ENCODE data around the gene ANXA11.
A peak's percentile ranks its signal among the peaks of the same experiment; 100 is the strongest.
"Not testable (repeated sequence)": the region's sequence is repeated elsewhere in the genome, so short reads cannot be mapped to it uniquely, and the experiment has no call there.

ANXA11 gene

GRCh38 chr10:80145406-80146308 lies 59.7 kb downstream of the ANXA11 start:
- DNase-seq (ENCODE audit: low read depth), result not testable (repeated sequence)

DNA sequence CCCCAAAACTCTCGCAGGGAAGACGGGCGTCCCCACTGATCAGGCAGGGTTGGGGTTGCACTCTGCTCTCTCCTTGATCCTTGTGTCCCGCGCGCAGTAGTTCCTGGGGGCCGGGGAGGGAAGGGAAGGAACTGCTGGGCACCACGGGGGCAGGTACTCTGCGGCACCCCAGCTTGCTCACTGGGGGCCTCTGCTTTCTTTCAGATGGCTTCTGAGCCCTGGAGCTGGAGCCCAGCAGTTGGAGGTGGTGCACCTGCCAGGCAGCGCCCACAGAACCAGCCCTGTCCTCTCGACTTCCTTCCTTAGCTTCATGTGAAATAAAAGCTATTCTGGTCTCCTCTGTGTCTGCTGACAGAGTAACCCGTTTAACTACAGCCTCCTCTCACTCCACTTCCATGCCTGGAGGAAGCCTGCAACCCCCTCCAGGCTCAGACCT lies 60.6 kb downstream of the ANXA11 start:
- no peak for DNase-seq (ENCODE audit: low read depth)

DNA sequence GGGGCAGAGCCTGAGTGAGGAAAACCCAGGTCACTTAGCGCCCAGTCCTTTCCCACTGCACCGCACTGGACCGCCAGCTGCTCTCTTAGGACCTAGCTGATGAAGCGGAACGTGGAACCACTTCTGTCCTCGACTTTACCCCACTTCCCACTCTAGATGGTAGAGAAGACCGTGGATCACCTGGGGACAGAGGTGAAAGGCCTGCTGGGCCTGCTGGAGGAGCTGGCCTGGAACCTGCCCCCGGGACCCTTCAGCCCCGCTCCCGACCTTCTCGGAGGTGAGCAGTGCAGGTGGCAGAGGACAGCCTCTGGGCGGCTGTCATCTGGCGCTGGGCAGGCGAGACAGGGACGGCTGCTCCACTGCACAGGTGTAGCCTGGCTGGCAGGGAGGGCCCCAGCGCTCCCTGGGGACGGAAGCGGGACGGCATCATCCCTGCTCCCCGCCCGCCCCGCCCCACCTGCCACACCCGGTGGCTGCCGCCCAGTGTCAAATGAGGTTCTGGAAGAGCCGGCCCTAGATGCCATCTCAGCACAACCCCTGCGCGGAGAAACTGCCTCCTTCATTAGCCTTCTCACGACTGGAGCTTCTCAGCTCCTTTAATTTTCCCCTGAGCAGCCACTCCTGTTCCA lies 61.2 kb downstream of the ANXA11 start:
- DNase-seq (ENCODE audit: low read depth), result peak; percentile 3

- DNase-seq (ENCODE audit: low read depth), result no peak
Measured at GRCh38 chr10:80141696-80142460, 63.5 kb downstream of the ANXA11 start.

DNA sequence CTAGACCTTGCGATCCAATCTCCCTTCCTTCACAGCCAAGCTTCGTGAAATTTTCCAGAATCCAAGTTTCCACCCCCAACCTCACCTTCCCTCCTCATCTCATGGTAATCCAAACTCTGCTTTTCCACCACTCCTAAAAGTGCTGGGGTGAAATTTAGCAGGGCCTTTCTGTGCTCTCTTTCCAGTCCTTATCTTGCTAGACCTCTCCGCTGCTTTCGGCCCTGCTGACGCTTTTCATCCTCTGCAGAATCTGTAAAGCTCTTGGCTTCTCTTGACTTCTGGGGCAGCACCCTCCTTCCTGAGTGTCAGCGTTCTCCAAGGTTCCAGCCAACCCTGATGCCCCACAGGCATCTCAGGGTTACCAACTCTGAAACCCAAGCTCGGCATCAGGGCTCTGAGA lies 65.1 kb downstream of the ANXA11 start:
- DNase-seq (ENCODE audit: low read depth), result no peak

DNA sequence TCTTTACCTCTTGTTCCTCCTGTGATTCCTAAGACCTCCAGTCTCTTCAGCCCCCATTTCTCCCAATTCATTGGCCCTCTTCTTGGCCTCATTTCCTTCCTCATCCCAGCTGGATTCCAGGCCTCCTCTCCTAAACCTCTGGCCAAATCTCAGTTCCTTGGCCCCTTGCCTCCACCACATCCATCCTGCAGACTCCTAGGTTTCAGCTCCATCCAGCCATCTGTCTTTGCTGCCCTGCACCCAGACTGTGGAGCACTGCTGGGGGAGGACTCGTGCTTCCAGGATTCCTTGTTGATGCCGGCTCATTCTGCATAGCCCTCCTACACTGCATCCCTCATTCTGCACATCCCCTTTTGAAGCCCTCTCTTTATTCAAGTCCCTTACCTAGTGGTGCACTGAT lies 66.1 kb downstream of the ANXA11 start:
- DNase-seq (ENCODE audit: low read depth), result no peak

DNA sequence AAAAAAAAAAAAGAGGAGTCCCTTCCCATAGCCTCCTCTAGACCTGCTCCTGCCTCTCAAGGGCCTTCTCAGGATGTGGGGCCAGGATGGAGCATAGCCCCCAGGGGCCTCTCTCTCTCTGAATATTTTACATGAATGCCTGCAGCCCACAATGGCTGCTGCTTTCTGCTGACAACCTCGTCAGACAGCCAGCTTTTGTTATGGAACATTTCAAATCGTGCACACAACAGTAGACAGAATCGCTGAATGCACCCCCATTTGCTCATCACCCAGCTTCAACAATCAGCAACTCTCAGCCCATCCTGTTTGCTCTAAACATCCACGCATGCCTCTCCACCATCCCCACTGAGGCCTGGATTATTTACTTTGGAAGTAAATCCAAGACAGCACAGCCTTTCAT lies 67.4 kb downstream of the ANXA11 start:
- DNase-seq (ENCODE audit: low read depth), result no peak

GRCh38 chr10:80137031-80137862 lies 68.1 kb downstream of the ANXA11 start:
- DNase-seq (ENCODE audit: low read depth), result no peak

DNA sequence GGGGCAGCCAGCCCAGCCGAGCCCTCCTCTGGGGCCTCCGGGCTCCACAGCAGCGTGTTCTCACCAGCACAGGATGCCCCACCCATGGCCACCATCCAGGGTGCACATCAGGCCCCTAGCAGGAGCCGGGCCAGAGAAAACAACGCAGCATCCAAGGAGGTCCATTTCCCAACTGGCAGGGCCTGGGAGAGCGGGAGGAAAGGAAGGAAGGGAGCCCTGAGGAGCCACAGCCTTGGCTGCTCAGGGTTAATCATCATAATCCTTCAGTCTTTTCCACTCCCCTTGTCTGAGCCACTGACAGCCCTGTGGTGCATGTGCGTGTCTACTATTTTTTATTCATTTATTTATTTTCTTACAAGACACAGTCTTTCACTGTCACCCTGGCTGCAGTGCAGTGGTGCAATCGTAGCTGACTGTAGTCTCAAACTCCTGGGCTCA lies 69.2 kb downstream of the ANXA11 start:
- no peak for DNase-seq (ENCODE audit: low read depth)

DNA sequence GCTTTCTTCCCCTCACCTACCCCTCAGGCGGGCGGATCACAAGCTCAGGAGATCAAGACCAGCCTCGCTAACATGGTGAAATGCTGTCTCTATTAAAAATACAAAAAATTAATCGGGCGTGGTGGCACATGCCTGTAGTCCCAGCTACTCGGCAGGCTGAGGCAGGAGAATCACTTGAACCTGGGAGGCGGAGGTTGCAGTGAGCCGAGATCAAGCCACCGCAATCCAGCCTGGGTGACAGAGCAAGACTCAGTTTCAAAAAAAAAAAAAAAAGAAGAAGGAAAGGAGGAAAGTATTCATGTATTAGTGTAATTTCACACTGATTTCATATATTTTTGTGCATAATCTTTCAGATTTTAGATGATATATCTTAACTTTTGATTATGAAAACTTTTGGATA lies 71.7 kb downstream of the ANXA11 start:
- not testable (repeated sequence) for DNase-seq (ENCODE audit: low read depth)

GRCh38 chr10:80133206-80133605 lies 72.1 kb downstream of the ANXA11 start:
- DNase-seq (ENCODE audit: low read depth), result no peak

DNA sequence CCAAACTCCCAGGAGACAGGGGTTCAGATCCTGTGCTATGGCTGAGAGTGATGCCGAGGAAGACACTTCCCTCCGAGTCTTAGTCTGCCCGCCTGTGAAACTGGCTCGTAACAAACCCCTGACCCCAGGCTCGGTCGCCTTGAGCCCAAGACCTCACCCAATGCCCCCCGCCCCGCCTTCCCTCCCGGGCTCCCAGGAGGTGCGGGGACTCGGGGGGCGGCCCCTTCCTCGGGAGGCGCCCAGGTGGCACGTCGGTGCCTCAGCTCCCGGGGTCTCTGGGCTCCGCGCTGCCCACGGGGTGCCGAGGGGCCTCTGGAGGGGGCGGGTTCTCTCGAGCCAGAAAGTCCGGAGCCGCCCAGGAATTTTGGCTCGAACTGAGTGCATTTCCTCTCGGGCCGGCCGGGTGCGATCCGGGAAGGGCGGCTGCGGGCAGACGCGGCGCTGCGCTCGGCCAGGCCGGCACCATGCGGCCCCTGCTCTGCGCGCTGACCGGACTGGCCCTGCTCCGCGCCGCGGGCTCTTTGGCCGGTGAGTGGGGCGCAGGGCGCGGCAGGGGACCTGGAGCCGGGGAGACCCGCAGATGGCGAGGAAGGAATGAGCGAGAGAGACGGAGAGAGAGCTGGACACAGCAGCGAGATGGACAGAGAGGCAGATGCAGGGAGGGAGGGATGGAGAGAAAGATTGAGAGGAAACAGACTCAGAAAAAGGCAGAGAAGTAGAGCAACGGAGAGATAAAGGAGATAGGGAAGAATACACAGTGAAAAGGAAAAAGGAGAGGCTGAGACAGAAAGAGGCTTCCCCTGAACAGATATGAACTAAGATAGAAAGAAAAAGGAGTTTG lies 72.8 kb downstream of the ANXA11 start, which contains the start of gene PLAC9:
Gene PLAC9, plus strand, starts transcription at position 432 of the 841 bp plus-strand sequence. Its CDS starts 33 bp downstream, at position 465.
- no peak for DNase-seq (ENCODE audit: low read depth)

- DNase-seq (ENCODE audit: low read depth), result no peak
Measured at GRCh38 chr10:80131499-80131901, 73.8 kb downstream of the ANXA11 start.

GRCh38 chr10:80126876-80127275 lies 78.5 kb downstream of the ANXA11 start:
- DNase-seq (ENCODE audit: low read depth), result no peak

GRCh38 chr10:80122746-80123145 lies 82.6 kb downstream of the ANXA11 start:
- DNase-seq (ENCODE audit: low read depth), result no peak

GRCh38 chr10:80122110-80122710 lies 83.1 kb downstream of the ANXA11 start:
- DNase-seq (ENCODE audit: low read depth), result no peak

- DNase-seq (ENCODE audit: low read depth), result no peak
Measured at GRCh38 chr10:80118669-80119068, 86.7 kb downstream of the ANXA11 start.

DNA sequence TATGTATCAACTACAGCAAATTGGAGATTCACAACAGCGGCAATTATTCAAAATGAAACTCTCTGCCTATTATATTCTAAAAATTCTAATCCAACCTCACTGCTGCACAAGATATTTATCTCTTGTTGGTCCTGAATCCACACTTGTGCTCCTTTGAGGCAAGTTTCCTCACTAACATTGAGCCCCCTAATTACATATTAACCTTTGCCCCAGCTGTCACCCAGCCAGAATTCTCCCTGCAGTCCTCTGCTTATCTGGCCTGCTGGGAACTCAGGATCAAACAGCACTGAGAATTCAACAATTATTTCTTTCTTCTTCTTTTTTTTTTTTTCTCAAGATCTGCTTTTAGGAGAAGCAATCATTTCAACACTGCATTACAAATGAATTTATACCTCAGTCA lies 94.4 kb downstream of the ANXA11 start:
- DNase-seq (ENCODE audit: low read depth), result no peak

DNA sequence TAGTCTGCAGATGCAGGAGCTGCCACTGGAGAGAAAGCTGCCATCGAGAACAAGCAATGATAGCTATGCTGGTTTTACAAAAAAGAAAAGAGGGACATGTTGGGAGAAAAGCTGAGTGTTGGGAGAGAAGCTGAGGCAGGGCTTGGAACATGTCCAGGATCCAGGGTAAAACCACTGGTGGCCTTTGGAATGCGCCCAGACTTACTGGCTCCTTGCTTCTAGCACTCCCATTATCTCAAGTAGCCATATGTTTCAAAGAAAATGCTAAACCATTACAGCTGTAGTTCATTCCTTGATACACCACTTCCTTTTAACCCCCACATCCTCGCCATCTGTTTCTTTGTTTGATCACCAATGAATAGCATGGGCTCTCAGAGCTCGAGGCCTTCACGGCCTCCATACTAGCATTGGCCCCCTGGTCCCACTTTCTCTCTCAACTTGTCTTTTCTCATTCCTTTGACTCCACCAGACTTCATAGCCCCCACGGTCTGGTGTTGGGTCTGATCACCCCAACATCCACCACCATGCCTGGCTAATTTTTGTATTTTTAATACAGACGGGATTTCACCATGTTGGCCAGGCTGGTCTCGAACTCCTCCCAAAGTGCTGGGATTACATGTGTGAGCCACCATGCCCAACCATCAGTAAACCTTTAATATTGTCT lies 96.6 kb downstream of the ANXA11 start:
- DNase-seq (ENCODE audit: low read depth), result no peak

Measured in T follicular helper cell (primary cell).